B cell (primary cell): ENCODE measurements around the gene LMO1. TPM values are rescaled to one million over a fixed set of nuclear protein-coding genes. Genes with fewer than 3 reads are reported as not detected.

ENCODE experiments used
- ATAC-seq: fragments of 200-7000 bp; cut with Tn5 transposase; one replicate; pipeline ENCODE4 v1.10.0; 2021; ENCODE audit warnings: low read depth, mild to moderate bottlenecking, moderate number of reproducible peaks, moderate library complexity
- CTCF ChIA-PET: fragments of 350-600 bp; sonication (Branson Sonifier 250); formaldehyde crosslinking; loops from one replicate; lab custom pipeline; 2021; ENCODE audit warnings: antibody characterized with exemption, inconsistent platforms; lab: Charles Lee
- POLR2A ChIA-PET: fragments of 350-600 bp; sonication (Branson Sonifier 250); formaldehyde crosslinking; loops from one replicate; lab custom pipeline; 2021; ENCODE audit warnings: antibody characterized with exemption; lab: Charles Lee
- DNase-seq: peaks from one replicate; pipeline ENCODE4 v3.0.0; 2013
- H2AFZ ChIP-seq: 2 replicates; pipeline ENCODE4 v1.6.1; 2012; ENCODE audit warnings: mild to moderate bottlenecking, low read depth, low read length; ENCODE audit not compliant: insufficient read depth, poor library complexity, severe bottlenecking
- H3K27ac ChIP-seq, 2 donors: 1 replicate in 1 of 2; 2 replicates in 1 of 2; pipeline ENCODE4 v1.5.1; 2012 to 2013; ENCODE audit warnings: low read length in 2 of 2, mild to moderate bottlenecking in 2 of 2, moderate library complexity in 1 of 2
- H3K27me3 ChIP-seq, 4 experiments: fragments of 200-600 bp in 1 of 4; sonication (generic) in 1 of 4; replicated peaks in 1 of 4; 1 replicate in 2 of 4; 2 replicates in 2 of 4; pipeline versions ENCODE4 v1.6.1 to v1.7.0; 2013 to 2016; ENCODE audit warnings: low read length in 3 of 4, mild to moderate bottlenecking in 2 of 4, mixed read lengths in 1 of 4, moderate library complexity in 1 of 4; ENCODE audit not compliant: insufficient read depth in 4 of 4, control insufficient read depth in 3 of 4; ENCODE audit errors: control extremely low read depth in 1 of 4
- H3K36me3 ChIP-seq, 2 experiments: replicated peaks in 1 of 2; 1 replicate in 1 of 2; 2 replicates in 1 of 2; pipeline versions ENCODE4 v1.6.1 to v1.7.1; 2013; ENCODE audit warnings: low read length in 1 of 2; ENCODE audit not compliant: insufficient read depth in 2 of 2, control insufficient read depth in 1 of 2; ENCODE audit errors: control extremely low read depth in 1 of 2, extremely low read depth in 1 of 2
- H3K4me1 ChIP-seq, 2 donors: fragments of 200-600 bp in 1 of 2; sonication (generic) in 1 of 2; 1 replicate in 1 of 2; 2 replicates in 1 of 2; pipeline versions ENCODE4 v1.5.1 to v1.6.1; 2013 to 2017; ENCODE audit warnings: low read length in 2 of 2; ENCODE audit not compliant: control insufficient read depth in 2 of 2, insufficient read depth in 2 of 2
- H3K4me2 ChIP-seq: replicated peaks from 2 replicates; pipeline ENCODE3; 2012; ENCODE audit warnings: mild to moderate bottlenecking, low read depth, low read length; ENCODE audit not compliant: poor library complexity, severe bottlenecking
- H3K4me3 ChIP-seq, 5 experiments: fragments of 200-600 bp in 1 of 5; sonication (generic) in 1 of 5; 1 replicate in 3 of 5; 2 replicates in 2 of 5; pipeline versions ENCODE4 v1.5.1 to v1.7.0; 2011 to 2016; ENCODE audit warnings: low read length in 4 of 5, mild to moderate bottlenecking in 4 of 5, low read depth in 2 of 5, control low read depth in 1 of 5, moderate library complexity in 1 of 5; ENCODE audit not compliant: insufficient read depth in 1 of 5; ENCODE audit errors: control extremely low read depth in 1 of 5, extremely low read depth in 1 of 5
- H3K79me2 ChIP-seq: fragments of 200-600 bp; sonication (generic); one replicate; pipeline ENCODE4 v1.6.0; 2016; ENCODE audit warnings: low read length; ENCODE audit not compliant: control insufficient read depth, insufficient read depth
- H3K9ac ChIP-seq: fragments of 200-600 bp; sonication (generic); 2 replicates; pipeline ENCODE4 v1.6.1; 2017; ENCODE audit warnings: mild to moderate bottlenecking, low read length, moderate library complexity
- H3K9me3 ChIP-seq, 3 donors: one replicate each; pipeline versions ENCODE4 v1.6.1 to v1.7.1; 2013; ENCODE audit warnings: low read length in 2 of 3; ENCODE audit not compliant: control insufficient read depth in 2 of 3, insufficient read depth in 1 of 3; ENCODE audit errors: control extremely low read depth in 1 of 3
- H4K20me1 ChIP-seq: 2 replicates; pipeline ENCODE4 v1.6.0; 2012; ENCODE audit warnings: mild to moderate bottlenecking, low read length; ENCODE audit not compliant: insufficient read depth, control insufficient read depth, poor library complexity, severe bottlenecking
- H3K27ac Mint-ChIP-seq: one replicate; pipeline ENCODE4 v1.8.0; 2021; ENCODE audit warnings: mixed read lengths
- H3K27me3 Mint-ChIP-seq: one replicate; pipeline ENCODE4 v1.8.0; 2021; ENCODE audit warnings: mixed read lengths
- H3K4me1 Mint-ChIP-seq: one replicate; pipeline ENCODE4 v1.8.0; 2021; ENCODE audit warnings: mixed read lengths
- H3K4me3 Mint-ChIP-seq: one replicate; pipeline ENCODE4 v1.8.0; 2021; ENCODE audit warnings: mixed read lengths
- H3K9me3 Mint-ChIP-seq: one replicate; pipeline ENCODE4 v1.8.0; 2022; ENCODE audit warnings: mixed read lengths; ENCODE audit not compliant: insufficient read depth
- CTCF ChIP-seq: fragments of 200-600 bp; IDR thresholded peaks from one replicate; pipeline ENCODE4 v1.8.0; 2022; ENCODE audit warnings: antibody characterized with exemption, mild to moderate bottlenecking
- EZH2 ChIP-seq: IDR thresholded peaks from 2 replicates; pipeline ENCODE4 v1.6.1; 2012; ENCODE audit warnings: borderline replicate concordance, low read depth, mild to moderate bottlenecking, moderate library complexity, low read length; ENCODE audit not compliant: insufficient read depth, poor library complexity, severe bottlenecking
- WGBS: methylation state at CpG from one replicate; pipeline ENCODE4 v1.1.5; 2013; ENCODE audit warnings: missing lambda C conversion rate; ENCODE audit not compliant: insufficient coverage; 5-methylcytosine and 5-hydroxymethylcytosine counted together
- intact Hi-C: fragments of 100-400 bp; cut with micrococcal nuclease; formaldehyde crosslinking; loops from one replicate; pipeline ENCODE4 v1.10.0; 2022
- polyA plus RNA-seq: library from polyadenylated mRNA; depleted of rRNA; stranded (reverse); fragments of >200 nt; gene quantifications from 2 replicates; pipeline ENCODE4 v1.2.3, GENCODE V29; 2012
- total RNA-seq, 2 donors: library from RNA; stranded (reverse); fragments of 120-200 nt in 1 of 2; gene quantifications; 1 replicate in 1 of 2; 2 replicates in 1 of 2; pipeline versions ENCODE4 v1.2.3 to v1.2.4, GENCODE V29; 2013 to 2022

The LMO1 gene
- total and polyA plus RNA-seq, 2 donors (not counting 1 experiment from before 2014, with no cell fraction given) = 0.22 TPM; not detected in 1

GRCh38 chr11:8220261-8221045, 43.2 kb downstream of the LMO1 start:
- Histone ChIP-seq H3K4me1 (peaks cover 0 to 1% of the 10 kb centered on the region in 2 donors), H3K4me3 (no peak overlapping the region), H3K9ac (no peak overlapping the region), H2AFZ (no peak overlapping the region), H3K9me3 (no peaks in the 10 kb centered on the region), H3K27me3 (no peaks in the 10 kb centered on the region), H4K20me1 (no peaks in the 10 kb centered on the region), H3K27ac (no peak overlapping the region), H3K36me3 (no peaks in the 10 kb centered on the region), H3K79me2 (no peaks in the 10 kb centered on the region), H3K4me2 (no peak overlapping the region)
- DNase-seq (no peak), ATAC-seq (no peak)
- H3K27me3 Mint-ChIP-seq = no peaks in the 10 kb centered on the region
- H3K27ac Mint-ChIP-seq = no peak overlapping the region
- 92% methylated on average over 9 of the region's 11 CpGs for WGBS
- H3K9me3 Mint-ChIP-seq = no peaks in the 10 kb centered on the region
- no peak overlapping the region for H3K4me3 Mint-ChIP-seq
- peaks cover under 1% of the 10 kb centered on the region for H3K4me1 Mint-ChIP-seq
- intact Hi-C loops = no loop called here
- ChIA-PET CTCF (interaction anchor here (0.5 to 7.5 kb wide), 11 partner anchors 8 to 346 kb away, joined by 3 to 82 read pairs (median 4); partner anchors contain the start of gene LMO1), POLR2A (no interaction called here)
- no peak for TF ChIP-seq EZH2
- no peak for TF ChIP-seq CTCF
